Fibroblast of lung (primary cell): ENCODE data around the gene SH3BP2. TPM values are rescaled to one million over a fixed set of nuclear protein-coding genes. Genes with fewer than 3 reads are reported as not detected.

Experiments
- DNase-seq, 2 donors: peaks; one replicate each; pipeline versions ENCODE4 v3.0.0 to v3.0.0-alpha.2; 2010; ENCODE audit warnings: low read depth in 2 of 2
- H2AFZ ChIP-seq: 2 replicates; pipeline ENCODE4 v1.5.1; 2012; ENCODE audit warnings: low read length, control low read depth, inconsistent platforms
- H3K27ac ChIP-seq: 2 replicates; pipeline ENCODE4 v1.5.1; 2011; ENCODE audit warnings: low read length, control low read depth; ENCODE audit not compliant: insufficient read depth
- H3K27me3 ChIP-seq: 2 replicates; pipeline ENCODE4 v1.5.1; 2011; ENCODE audit warnings: mild to moderate bottlenecking, low read length; ENCODE audit not compliant: control insufficient read depth, insufficient read depth
- H3K36me3 ChIP-seq: 2 replicates; pipeline ENCODE4 v1.5.1; 2011; ENCODE audit warnings: low read length; ENCODE audit not compliant: control insufficient read depth, insufficient read depth
- H3K4me1 ChIP-seq: 2 replicates; pipeline ENCODE4 v1.5.1; 2011; ENCODE audit warnings: low read length; ENCODE audit not compliant: control insufficient read depth, insufficient read depth; ENCODE audit errors: extremely low read depth
- H3K4me2 ChIP-seq: 2 replicates; pipeline ENCODE4 v1.5.1; 2011; ENCODE audit warnings: low read length, control low read depth; ENCODE audit not compliant: insufficient read depth; ENCODE audit errors: extremely low read depth
- H3K4me3 ChIP-seq, 4 experiments: fragments of 200-600 bp in 1 of 4; sonication (generic) in 1 of 4; replicated peaks in 1 of 4; 2 replicates each; pipeline ENCODE4 v1.5.1; 2011 to 2016; ENCODE audit warnings: low read length in 4 of 4, low read depth in 3 of 4, mild to moderate bottlenecking in 3 of 4, control low read depth in 2 of 4, inconsistent platforms in 1 of 4, mixed read lengths in 1 of 4; ENCODE audit not compliant: insufficient read depth in 1 of 4; ENCODE audit errors: control extremely low read depth in 1 of 4
- H3K79me2 ChIP-seq: 2 replicates; pipeline ENCODE4 v1.5.1; 2012; ENCODE audit warnings: mild to moderate bottlenecking, low read length, inconsistent platforms; ENCODE audit not compliant: control insufficient read depth, insufficient read depth
- H3K9ac ChIP-seq: 2 replicates; pipeline ENCODE4 v1.5.1; 2011; ENCODE audit warnings: mild to moderate bottlenecking, low read length, control low read depth; ENCODE audit not compliant: insufficient read depth
- H3K9me3 ChIP-seq: 2 replicates; pipeline ENCODE4 v1.5.1; 2012; ENCODE audit warnings: low read depth, low read length; ENCODE audit not compliant: control insufficient read depth, insufficient read depth
- H4K20me1 ChIP-seq: 2 replicates; pipeline ENCODE4 v1.5.1; 2011; ENCODE audit warnings: low read length; ENCODE audit not compliant: control insufficient read depth, insufficient read depth; ENCODE audit errors: extremely low read depth
- CTCF ChIP-seq, 2 donors: IDR thresholded peaks in 1 of 2; conservative IDR thresholded peaks in 1 of 2; 1 replicate in 1 of 2; 2 replicates in 1 of 2; pipeline ENCODE4 v1.5.1; 2011 to 2012; ENCODE audit warnings: low read length in 2 of 2, control low read depth in 1 of 2, inconsistent platforms in 1 of 2, low read depth in 1 of 2, mild to moderate bottlenecking in 1 of 2
- EZH2 ChIP-seq: IDR thresholded peaks from 2 replicates; pipeline ENCODE4 v1.5.1; 2012; ENCODE audit warnings: low read length, control low read depth, mild to moderate bottlenecking; ENCODE audit errors: missing control alignments
- polyA plus RNA-seq, 2 donors: library from polyadenylated mRNA; depleted of rRNA in 1 of 2; stranded (reverse) in 1 of 2; unstranded in 1 of 2; fragments of >200 nt; gene quantifications; 2 replicates each; pipeline ENCODE4 v1.2.1, GENCODE V29; 2011 to 2012; ENCODE audit warnings: missing spikeins in 1 of 2
- total RNA-seq: library from RNA; depleted of rRNA; stranded (reverse); fragments of >200 nt; gene quantifications from 2 replicates; pipeline ENCODE4 v1.2.1, GENCODE V29; 2014

The SH3BP2 gene
- total and polyA plus RNA-seq, 2 donors (not counting 1 experiment from before 2014, with no cell fraction given) = 8.6 to 14.1 TPM

GRCh38 chr4:2756691-2757350 lies 36.1 kb upstream of the SH3BP2 start:
- H3K79me2 ChIP-seq = peaks cover 18% of the 10 kb centered on the region
- H3K9me3 ChIP-seq = no peaks in the 10 kb centered on the region
- peaks cover 4% of the 10 kb centered on the region for H3K4me1 ChIP-seq
- no peak for DNase-seq
- TF ChIP-seq CTCF (conservative IDR thresholded peaks at IDR 0.05 in 1 of 2, IDR thresholded peaks at IDR 0.05 in 1 of 2; ENCODE audit: low read depth in 1 of 2, low read length in 2 of 2) (no peak), EZH2 (no peak)
- H3K4me2 ChIP-seq = peak overlapping the region; percentile 58
- peak overlapping the region; percentile 65 for H2AFZ ChIP-seq
- peak overlapping the region in 1 of 4 experiments; percentile 41 for H3K4me3 ChIP-seq
- no peak overlapping the region for H3K9ac ChIP-seq
- H4K20me1 ChIP-seq = no peaks in the 10 kb centered on the region
- no peaks in the 10 kb centered on the region for H3K27me3 ChIP-seq
- no peak overlapping the region for H3K27ac ChIP-seq
- H3K36me3 ChIP-seq = peaks cover 3% of the 10 kb centered on the region

GRCh38 chr4:2757426-2757825 lies 35.5 kb upstream of the SH3BP2 start:
- Histone ChIP-seq H3K4me1 (peaks cover 4% of the 10 kb centered on the region), H2AFZ (no peak overlapping the region)
- no peak for DNase-seq

More at GRCh38 chr4:2757426-2757825, 35.5 kb upstream of the SH3BP2 start:
- TF ChIP-seq CTCF (conservative IDR thresholded peaks at IDR 0.05 in 1 of 2, IDR thresholded peaks at IDR 0.05 in 1 of 2; ENCODE audit: low read depth in 1 of 2, low read length in 2 of 2) (no peak), EZH2 (no peak)
- Histone ChIP-seq H3K27me3 (no peaks in the 10 kb centered on the region), H3K36me3 (peaks cover 3% of the 10 kb centered on the region), H3K4me2 (no peak overlapping the region), H3K79me2 (peaks cover 18% of the 10 kb centered on the region), H3K9me3 (no peaks in the 10 kb centered on the region), H4K20me1 (no peaks in the 10 kb centered on the region), H3K9ac (no peak overlapping the region), H3K27ac (no peak overlapping the region), H3K4me3 (no peak overlapping the region)
